K562 (cell line): ENCODE data around the gene FARSA. TPM values are rescaled to one million over a fixed set of nuclear protein-coding genes. Genes with fewer than 3 reads are reported as not detected.
"Not testable (repeated sequence)": the region's sequence is repeated elsewhere in the genome, so short reads cannot be mapped to it uniquely, and the experiment has no call there.

Experiments used
- BRD9 ChIP-seq: fragments of 450-650 bp; IDR thresholded peaks from 2 replicates; pipeline ENCODE4 v1.6.1; 2018; ENCODE audit warnings: low read depth; ENCODE audit not compliant: partially characterized antibody
- CBFA2T3 ChIP-seq: fragments of 450-650 bp; IDR thresholded peaks from 2 replicates; pipeline ENCODE4 v1.6.1; 2017
- EHMT2 ChIP-seq: fragments of 450-650 bp; IDR thresholded peaks from 2 replicates; pipeline ENCODE4 v1.6.1; 2018; ENCODE audit warnings: antibody characterized with exemption
- ETV5 ChIP-seq: sonication (generic); formaldehyde crosslinking; IDR thresholded peaks from 2 replicates; pipeline ENCODE4 v1.4.0; 2020; ENCODE audit warnings: low read depth, mild to moderate bottlenecking, missing genetic modification reagents
- FOXK2 ChIP-seq, 2 experiments: fragments of 450-650 bp; IDR thresholded peaks in 1 of 2; conservative IDR thresholded peaks in 1 of 2; 2 replicates each; pipeline ENCODE4 v1.6.1; 2016; ENCODE audit warnings: low read depth in 2 of 2, mild to moderate bottlenecking in 1 of 2
- GATAD2A ChIP-seq: fragments of 450-650 bp; IDR thresholded peaks from 2 replicates; pipeline ENCODE4 v1.6.1; 2017
- LARP7 ChIP-seq: fragments of 450-650 bp; IDR thresholded peaks from 2 replicates; pipeline ENCODE4 v1.6.1; 2016
- MCM3 ChIP-seq: fragments of 450-650 bp; IDR thresholded peaks from 2 replicates; pipeline ENCODE4 v1.6.1; 2016
- MCM7 ChIP-seq, 2 experiments: fragments of 450-650 bp; IDR thresholded peaks; 2 replicates each; pipeline ENCODE4 v1.6.1; 2016 to 2018
- PHB2 ChIP-seq: fragments of 450-650 bp; IDR thresholded peaks from 2 replicates; pipeline ENCODE4 v1.6.1; 2017; ENCODE audit warnings: low read depth
- SMAD4 ChIP-seq: fragments of 250-450 bp; sonication (Bioruptor Pico); conservative IDR thresholded peaks from 2 replicates; pipeline ENCODE4 v1.8.0; 2021; ENCODE audit warnings: inconsistent platforms, mild to moderate bottlenecking, moderate library complexity
- TRIM24 ChIP-seq, 2 experiments: fragments of 450-650 bp; IDR thresholded peaks; 2 replicates each; pipeline ENCODE4 v1.6.1; 2016
- TRIM25 ChIP-seq: fragments of 450-650 bp; IDR thresholded peaks from 2 replicates; pipeline ENCODE4 v1.7.0; 2016; ENCODE audit warnings: borderline replicate concordance
- ZBTB40 ChIP-seq, 2 experiments: fragments of 450-650 bp in 1 of 2; sonication (generic) in 1 of 2; formaldehyde crosslinking in 1 of 2; IDR thresholded peaks; 2 replicates each; pipeline versions ENCODE4 v1.7.1 to v1.9.0; 2016 to 2022; ENCODE audit warnings: inconsistent platforms in 1 of 2, mild to moderate bottlenecking in 1 of 2, missing genetic modification reagents in 1 of 2
- polyA plus RNA-seq, 8 experiments: library from polyadenylated mRNA; depleted of rRNA in 4 of 8; stranded (reverse) in 5 of 8; unstranded in 3 of 8; fragments of >200 nt; fragmentation: Nextera tagmentation in 2 of 8; fragmentation: Illumina TruSeq in 1 of 8; extraction: Ambion mirVana in 2 of 8; extraction: Trizol in 1 of 8; gene quantifications; 2 replicates each; pipeline versions ENCODE4 v1.2.1 to v1.2.3, GENCODE V29; 2011 to 2014; ENCODE audit warnings: inconsistent platforms in 1 of 8, missing spikeins in 1 of 8
- total RNA-seq, 7 experiments: library from RNA; depleted of rRNA in 6 of 7; stranded (reverse); fragments of >200 nt in 6 of 7; fragmentation: Illumina TruSeq in 2 of 7; extraction: Trizol in 2 of 7; gene quantifications; 2 replicates each; pipeline versions ENCODE4 v1.2.1 to v1.2.3, GENCODE V29; 2011 to 2021; ENCODE audit warnings: low replicate concordance in 1 of 7
- TF ChIP-seq, protein P1 (sequence below): fragments of 450-650 bp; IDR thresholded peaks from 2 replicates; pipeline ENCODE4 v1.6.1; 2016
- TF ChIP-seq, protein P2 (sequence below): fragments of 450-650 bp; formaldehyde crosslinking; IDR thresholded peaks from 2 replicates; pipeline ENCODE4 v1.4.0; 2022; ENCODE audit warnings: missing genetic modification characterization

Gene FARSA
- total and polyA plus RNA-seq, 9 of the 15 experiments (the other 6 are each of a cell fraction or from before 2014, with no cell fraction given): 25.2 to 237 (median 89.6) TPM

- TF ChIP-seq ETV5 (CRISPR knock-in tag) (peak; percentile 7; the same call in 1 of the 2 replicates), PHB2 (peak; percentile 71; the same call in 1 of the 2 replicates), GATAD2A (peak; percentile 73), EHMT2 (peak; percentile 60), MCM3 (peak; percentile 97), SMAD4 (CRISPR knock-in tag) (0 out of 2 replicates have a peak, but pooled peaks have one; percentile 27), BRD9 (peak; percentile 86), LARP7 (peak; percentile 98), ZBTB40 (IDR thresholded peaks at IDR 0.05) (peak; percentile 61; the same call in 1 of the 2 replicates), CBFA2T3 (0 out of 2 replicates have a peak, but pooled peaks have one; percentile 35), MCM7 (IDR thresholded peaks at IDR 0.05) (peak in 1 of 2 experiments; percentile 68; a peak in 1 of 4 replicates), TRIM24 (IDR thresholded peaks at IDR 0.05) (peak; percentile 43 to 47; a peak in 2 of 4 replicates), TRIM25 (peak; percentile 91; the same call in 1 of the 2 replicates), FOXK2 (conservative IDR thresholded peaks at IDR 0.05 in 1 of 2, IDR thresholded peaks at IDR 0.05 in 1 of 2; ENCODE audit: low read depth in 2 of 2) (peak in 1 of 2 experiments; percentile 81)
- TF ChIP-seq, protein P1, sequence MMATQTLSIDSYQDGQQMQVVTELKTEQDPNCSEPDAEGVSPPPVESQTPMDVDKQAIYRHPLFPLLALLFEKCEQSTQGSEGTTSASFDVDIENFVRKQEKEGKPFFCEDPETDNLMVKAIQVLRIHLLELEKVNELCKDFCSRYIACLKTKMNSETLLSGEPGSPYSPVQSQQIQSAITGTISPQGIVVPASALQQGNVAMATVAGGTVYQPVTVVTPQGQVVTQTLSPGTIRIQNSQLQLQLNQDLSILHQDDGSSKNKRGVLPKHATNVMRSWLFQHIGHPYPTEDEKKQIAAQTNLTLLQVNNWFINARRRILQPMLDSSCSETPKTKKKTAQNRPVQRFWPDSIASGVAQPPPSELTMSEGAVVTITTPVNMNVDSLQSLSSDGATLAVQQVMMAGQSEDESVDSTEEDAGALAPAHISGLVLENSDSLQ: peak; percentile 74
- not testable (repeated sequence) for TF ChIP-seq ZBTB40 (CRISPR knock-in tag; IDR thresholded peaks at IDR 0.05)
- TF ChIP-seq, protein P2, sequence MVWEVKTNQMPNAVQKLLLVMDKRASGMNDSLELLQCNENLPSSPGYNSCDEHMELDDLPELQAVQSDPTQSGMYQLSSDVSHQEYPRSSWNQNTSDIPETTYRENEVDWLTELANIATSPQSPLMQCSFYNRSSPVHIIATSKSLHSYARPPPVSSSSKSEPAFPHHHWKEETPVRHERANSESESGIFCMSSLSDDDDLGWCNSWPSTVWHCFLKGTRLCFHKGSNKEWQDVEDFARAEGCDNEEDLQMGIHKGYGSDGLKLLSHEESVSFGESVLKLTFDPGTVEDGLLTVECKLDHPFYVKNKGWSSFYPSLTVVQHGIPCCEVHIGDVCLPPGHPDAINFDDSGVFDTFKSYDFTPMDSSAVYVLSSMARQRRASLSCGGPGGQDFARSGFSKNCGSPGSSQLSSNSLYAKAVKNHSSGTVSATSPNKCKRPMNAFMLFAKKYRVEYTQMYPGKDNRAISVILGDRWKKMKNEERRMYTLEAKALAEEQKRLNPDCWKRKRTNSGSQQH (CRISPR knock-in tag): peak; percentile 93
Measured at GRCh38 chr19:12890299-12890786, 43.2 kb downstream of the FARSA start (continued).
